ENCODE data around the gene FEZF1. TPM values are rescaled to one million over a fixed set of nuclear protein-coding genes. Genes with fewer than 3 reads are reported as not detected.

FEZF1 gene
- total RNA-seq, 2 experiments from 2014 or later = not detected

DNA sequence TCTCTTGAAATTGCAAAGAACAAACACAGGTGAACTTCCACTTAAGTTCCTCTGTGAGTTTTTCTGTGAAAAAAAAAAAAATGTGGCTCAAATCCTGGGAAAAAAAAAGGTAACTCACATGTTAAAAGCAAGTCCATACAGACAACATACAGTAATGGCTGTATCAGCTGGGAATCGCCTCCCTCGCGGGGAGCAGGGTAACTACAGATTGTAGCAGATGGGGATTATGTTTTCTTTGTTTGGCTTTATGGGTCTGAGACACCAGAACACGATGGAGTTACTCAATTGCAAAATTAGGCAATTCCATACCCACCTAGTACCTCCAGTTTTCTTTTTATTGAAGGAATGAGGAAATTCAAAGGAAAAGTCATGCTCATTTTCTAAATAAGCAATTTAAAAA lies 42.3 kb downstream of the FEZF1 start:
- CTCF ChIA-PET = no interaction called here
- H3K4me1 Mint-ChIP-seq (ENCODE audit: low read depth) = no peaks in the 10 kb centered on the region

DNA sequence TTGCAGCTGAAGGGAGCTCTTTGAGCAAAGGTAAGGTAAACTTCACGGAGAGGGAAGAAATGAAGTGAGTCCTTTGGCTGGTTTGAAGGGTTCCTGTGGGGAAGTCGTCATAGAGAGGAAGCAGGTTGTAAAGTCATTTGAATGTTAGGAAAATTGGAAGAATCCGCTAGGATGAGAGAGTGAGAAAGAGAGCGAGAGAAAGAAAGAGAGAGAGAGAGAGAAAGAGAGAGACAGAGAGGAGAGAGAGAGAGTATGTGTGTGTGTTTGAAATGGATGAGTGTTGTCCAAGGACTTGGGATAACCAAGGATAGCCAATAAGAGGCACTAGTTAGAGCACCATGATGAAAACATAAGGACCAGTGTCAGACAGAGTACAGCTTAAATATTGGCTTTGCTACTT lies 43.1 kb downstream of the FEZF1 start:
- Mint-ChIP-seq H3K27ac (no peak overlapping the region), H3K4me1 (ENCODE audit: low read depth) (no peaks in the 10 kb centered on the region), H3K36me3 (ENCODE audit: low read depth) (no peaks in the 10 kb centered on the region), H3K27me3 (peaks cover 2% of the 10 kb centered on the region), H3K9me3 (no peaks in the 10 kb centered on the region), H3K4me3 (no peak overlapping the region)
- DNase-seq (no peak), ATAC-seq (no peak)
- intact Hi-C loops (cut with micrococcal nuclease) = no loop called here
- POLR2A ChIA-PET = no interaction called here
- CTCF ChIA-PET = no interaction called here
- TF ChIP-seq, protein P1, sequence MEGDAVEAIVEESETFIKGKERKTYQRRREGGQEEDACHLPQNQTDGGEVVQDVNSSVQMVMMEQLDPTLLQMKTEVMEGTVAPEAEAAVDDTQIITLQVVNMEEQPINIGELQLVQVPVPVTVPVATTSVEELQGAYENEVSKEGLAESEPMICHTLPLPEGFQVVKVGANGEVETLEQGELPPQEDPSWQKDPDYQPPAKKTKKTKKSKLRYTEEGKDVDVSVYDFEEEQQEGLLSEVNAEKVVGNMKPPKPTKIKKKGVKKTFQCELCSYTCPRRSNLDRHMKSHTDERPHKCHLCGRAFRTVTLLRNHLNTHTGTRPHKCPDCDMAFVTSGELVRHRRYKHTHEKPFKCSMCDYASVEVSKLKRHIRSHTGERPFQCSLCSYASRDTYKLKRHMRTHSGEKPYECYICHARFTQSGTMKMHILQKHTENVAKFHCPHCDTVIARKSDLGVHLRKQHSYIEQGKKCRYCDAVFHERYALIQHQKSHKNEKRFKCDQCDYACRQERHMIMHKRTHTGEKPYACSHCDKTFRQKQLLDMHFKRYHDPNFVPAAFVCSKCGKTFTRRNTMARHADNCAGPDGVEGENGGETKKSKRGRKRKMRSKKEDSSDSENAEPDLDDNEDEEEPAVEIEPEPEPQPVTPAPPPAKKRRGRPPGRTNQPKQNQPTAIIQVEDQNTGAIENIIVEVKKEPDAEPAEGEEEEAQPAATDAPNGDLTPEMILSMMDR (IDR thresholded peaks at IDR 0.05) = no peak

More for the DNA sequence above, 42.3 kb downstream of the FEZF1 start:
- ATAC-seq = no peak
- H3K9me3 Mint-ChIP-seq = no peaks in the 10 kb centered on the region
- intact Hi-C loops (cut with micrococcal nuclease) = no loop called here
- no peak for DNase-seq
- no peak overlapping the region for H3K4me3 Mint-ChIP-seq
- peaks cover 2% of the 10 kb centered on the region for H3K27me3 Mint-ChIP-seq
- no peak overlapping the region for H3K27ac Mint-ChIP-seq
- H3K36me3 Mint-ChIP-seq (ENCODE audit: low read depth) = no peaks in the 10 kb centered on the region
- TF ChIP-seq, protein P1 (IDR thresholded peaks at IDR 0.05) = no peak
- POLR2A ChIA-PET = interaction anchor here (0.7 kb wide), 1 partner anchor 10 kb away, joined by 3 read pairs; no protein-coding TSS in a partner anchor

DNA sequence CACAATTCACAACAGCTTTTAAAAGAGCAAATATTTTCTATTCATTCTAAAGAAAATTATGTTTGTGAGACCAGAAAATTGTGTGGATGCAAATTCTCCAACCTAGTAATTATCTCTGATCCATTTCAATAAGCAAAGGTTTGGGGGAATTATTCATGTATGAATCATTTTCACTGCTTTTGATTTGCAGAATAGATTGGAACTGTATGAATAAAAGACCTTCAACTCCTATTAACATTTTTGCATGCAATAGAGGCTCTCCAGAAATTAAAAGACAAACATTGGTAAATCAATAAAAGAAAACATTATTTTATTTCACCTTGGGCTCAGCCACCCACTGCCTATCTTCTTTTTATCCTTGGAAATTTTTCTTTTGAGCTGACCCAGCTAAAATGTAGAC lies 43.5 kb downstream of the FEZF1 start:
- Mint-ChIP-seq H3K27me3 (peaks cover 2% of the 10 kb centered on the region), H3K27ac (no peak overlapping the region), H3K36me3 (ENCODE audit: low read depth) (no peaks in the 10 kb centered on the region), H3K9me3 (no peaks in the 10 kb centered on the region), H3K4me1 (ENCODE audit: low read depth) (no peaks in the 10 kb centered on the region), H3K4me3 (no peak overlapping the region)
- no peak for DNase-seq
- ChIA-PET POLR2A (no interaction called here), CTCF (no interaction called here)
- intact Hi-C loops (cut with micrococcal nuclease) = no loop called here
- TF ChIP-seq, protein P1 (IDR thresholded peaks at IDR 0.05) = no peak
- no peak for ATAC-seq

DNA sequence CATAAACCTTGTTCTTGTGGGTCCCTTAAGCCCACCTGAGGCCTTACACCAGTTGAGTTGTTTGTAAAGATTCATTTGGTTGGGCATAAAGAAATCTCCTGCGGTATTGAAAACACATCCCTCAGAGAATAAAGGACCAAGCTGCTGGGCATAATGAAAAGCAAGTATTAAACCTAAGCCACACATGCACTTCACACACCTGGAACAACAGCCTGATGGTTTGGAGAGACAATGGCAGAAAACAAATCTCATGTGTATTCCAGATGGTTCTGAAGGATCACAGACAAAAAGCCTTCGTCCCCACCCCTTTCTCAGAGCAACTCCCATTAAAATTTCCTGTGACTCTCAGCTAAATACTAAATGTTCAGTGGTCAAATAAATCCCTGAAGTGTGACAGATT lies 44.2 kb downstream of the FEZF1 start:
- Mint-ChIP-seq H3K27ac (no peak overlapping the region), H3K4me1 (ENCODE audit: low read depth) (no peaks in the 10 kb centered on the region), H3K36me3 (ENCODE audit: low read depth) (no peaks in the 10 kb centered on the region), H3K4me3 (no peak overlapping the region), H3K27me3 (peaks cover 2% of the 10 kb centered on the region), H3K9me3 (no peaks in the 10 kb centered on the region)
- CTCF ChIA-PET = no interaction called here
- TF ChIP-seq, protein P1 (IDR thresholded peaks at IDR 0.05) = no peak
- ATAC-seq (no peak), DNase-seq (no peak)
- POLR2A ChIA-PET = no interaction called here
- intact Hi-C loops (cut with micrococcal nuclease) = no loop called here

DNA sequence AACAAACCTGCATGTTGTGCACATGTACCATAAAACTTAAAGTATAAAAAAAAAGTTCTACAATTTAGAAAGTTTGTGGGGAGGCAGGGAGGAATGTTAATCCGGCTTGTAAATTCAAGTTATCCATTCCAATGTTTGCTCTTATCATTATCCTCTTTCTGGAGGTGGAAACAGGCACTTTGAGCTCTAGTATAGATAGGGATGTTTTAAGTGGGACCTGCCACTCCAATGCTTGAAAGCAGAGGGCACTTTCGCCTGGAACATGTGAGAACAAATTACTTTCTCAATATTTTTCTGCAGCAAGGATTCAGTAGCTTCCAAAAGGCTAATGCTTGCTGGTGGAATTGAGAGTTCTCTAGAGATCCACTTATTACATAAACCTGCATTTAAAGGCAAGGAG lies 45.6 kb downstream of the FEZF1 start:
- Mint-ChIP-seq H3K36me3 (ENCODE audit: low read depth) (no peaks in the 10 kb centered on the region), H3K9me3 (no peaks in the 10 kb centered on the region), H3K27ac (no peak overlapping the region), H3K27me3 (peaks cover 2% of the 10 kb centered on the region), H3K4me3 (no peak overlapping the region), H3K4me1 (ENCODE audit: low read depth) (no peaks in the 10 kb centered on the region)
- TF ChIP-seq, protein P1 (IDR thresholded peaks at IDR 0.05) = no peak
- intact Hi-C loops (cut with micrococcal nuclease) = no loop called here
- ATAC-seq (no peak), DNase-seq (no peak)
- ChIA-PET CTCF (no interaction called here), POLR2A (no interaction called here)

Data from activated CD8-positive, alpha-beta T cell treated with anti-CD3 and anti-CD28 coated beads for 36 hours (primary cell).